SK-N-SH treated with all-trans-retinoic acid at 6 μM for 48 hours (cell line): ENCODE data around the gene ZFX.

ENCODE experiments used
- ATAC-seq: fragments of 200-7000 bp; cut with Tn5 transposase; 3 replicates; pipeline ENCODE4 v1.9.1; 2020; ENCODE audit warnings: mild to moderate bottlenecking, moderate library complexity
- ARNTL ChIP-seq: fragments of 450-650 bp; formaldehyde crosslinking; IDR thresholded peaks from 2 replicates; pipeline ENCODE4 v1.5.0; 2020; ENCODE audit warnings: low read depth, mild to moderate bottlenecking, moderate library complexity, borderline replicate concordance
- BACH2 ChIP-seq: fragments of 250-450 bp; sonication (Bioruptor Pico); IDR thresholded peaks from 2 replicates; pipeline ENCODE4 v1.9.0; 2021; ENCODE audit warnings: mild to moderate bottlenecking, borderline replicate concordance
- CSRNP3 ChIP-seq: fragments of 250-450 bp; sonication (Bioruptor Pico); IDR thresholded peaks from 2 replicates; pipeline ENCODE4 v1.5.1; 2021; ENCODE audit warnings: mild to moderate bottlenecking, moderate library complexity
- GLIS3 ChIP-seq: fragments of 250-450 bp; sonication (Bioruptor Pico); IDR thresholded peaks from 2 replicates; pipeline ENCODE4 v1.5.0; 2020; ENCODE audit warnings: mild to moderate bottlenecking, moderate library complexity
- ISL1 ChIP-seq: fragments of 250-450 bp; sonication (Bioruptor Pico); IDR thresholded peaks from 2 replicates; pipeline ENCODE4 v2.1.2; 2022; ENCODE audit warnings: mild to moderate bottlenecking, moderate library complexity
- OSR1 ChIP-seq: fragments of 250-450 bp; sonication (Bioruptor Pico); IDR thresholded peaks from 2 replicates; pipeline ENCODE4 v1.8.0; 2022; ENCODE audit warnings: moderate library complexity, mild to moderate bottlenecking, inconsistent platforms
- PATZ1 ChIP-seq: fragments of 250-450 bp; sonication (Bioruptor Pico); IDR thresholded peaks from 2 replicates; pipeline ENCODE4 v1.8.0; 2020; ENCODE audit warnings: mild to moderate bottlenecking, moderate library complexity, borderline replicate concordance
- POU6F1 ChIP-seq: fragments of 250-450 bp; sonication (Bioruptor Pico); IDR thresholded peaks from 2 replicates; pipeline ENCODE4 v1.8.0; 2021; ENCODE audit warnings: low read depth, mild to moderate bottlenecking, moderate library complexity, borderline replicate concordance
- SNAI2 ChIP-seq: fragments of 250-450 bp; sonication (Bioruptor Pico); IDR thresholded peaks from 2 replicates; pipeline ENCODE4 v1.5.0; 2020; ENCODE audit warnings: mild to moderate bottlenecking, moderate library complexity
- TCF4 ChIP-seq: fragments of 250-450 bp; sonication (Bioruptor Pico); IDR thresholded peaks from 2 replicates; pipeline ENCODE4 v1.8.0; 2021; ENCODE audit warnings: mild to moderate bottlenecking, moderate library complexity, borderline replicate concordance
- TOX ChIP-seq: fragments of 250-450 bp; sonication (Bioruptor Pico); IDR thresholded peaks from 2 replicates; pipeline ENCODE4 v1.8.0; 2021; ENCODE audit warnings: mild to moderate bottlenecking, moderate library complexity, borderline replicate concordance
- ZC3H10 ChIP-seq: fragments of 250-450 bp; sonication (Bioruptor Pico); IDR thresholded peaks from 2 replicates; pipeline ENCODE4 v1.5.1; 2021; ENCODE audit warnings: mild to moderate bottlenecking, moderate library complexity
- ZFP30 ChIP-seq: fragments of 450-650 bp; formaldehyde crosslinking; IDR thresholded peaks from 2 replicates; pipeline ENCODE4 v1.5.0; 2022; ENCODE audit warnings: mild to moderate bottlenecking, moderate library complexity
- ZNF565 ChIP-seq: fragments of 450-650 bp; formaldehyde crosslinking; conservative IDR thresholded peaks from 2 replicates; pipeline ENCODE4 v1.5.0; 2020; ENCODE audit warnings: low read depth, mild to moderate bottlenecking, moderate library complexity
- ZNF70 ChIP-seq: fragments of 450-650 bp; formaldehyde crosslinking; IDR thresholded peaks from 2 replicates; pipeline ENCODE4 v1.5.0; 2020; ENCODE audit warnings: mild to moderate bottlenecking, moderate library complexity
- ZNF8 ChIP-seq: fragments of 450-650 bp; formaldehyde crosslinking; IDR thresholded peaks from 2 replicates; pipeline ENCODE4 v1.5.0; 2020; ENCODE audit warnings: mild to moderate bottlenecking, moderate library complexity
- TF ChIP-seq, protein P1 (sequence below): fragments of 250-450 bp; sonication (Bioruptor Pico); IDR thresholded peaks from 2 replicates; pipeline ENCODE4 v1.5.1; 2020; ENCODE audit warnings: low read depth, mild to moderate bottlenecking, moderate library complexity
- TF ChIP-seq, protein P2 (sequence below): fragments of 250-450 bp; sonication (Bioruptor Pico); IDR thresholded peaks from 2 replicates; pipeline ENCODE4 v1.5.0; 2020; ENCODE audit warnings: mild to moderate bottlenecking, moderate library complexity

Gene ZFX

DNA sequence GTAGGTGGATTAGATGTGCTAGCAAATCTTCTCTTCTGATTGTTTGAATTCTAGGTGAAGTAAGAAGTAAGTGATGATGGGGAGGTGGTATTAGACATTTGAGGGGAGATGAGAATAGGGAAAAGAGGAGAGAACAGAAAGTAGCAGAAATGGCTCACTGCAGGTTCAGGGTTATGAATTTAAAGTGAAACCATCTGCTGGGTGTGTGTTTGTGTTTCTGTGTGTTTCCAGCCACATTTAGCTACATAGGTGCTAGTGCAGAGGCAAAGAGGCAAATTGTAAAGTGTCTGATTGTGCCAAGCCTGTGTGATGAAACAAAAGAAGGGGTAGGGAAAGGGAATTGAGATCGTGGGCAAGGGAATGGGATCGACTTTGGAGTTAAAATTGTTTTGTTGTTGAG lies 50.6 kb downstream of the ZFX start (continued):
- TF ChIP-seq ISL1 (CRISPR knock-in tag) = no peak
- TF ChIP-seq ZC3H10 = no peak
- TF ChIP-seq, protein P1, sequence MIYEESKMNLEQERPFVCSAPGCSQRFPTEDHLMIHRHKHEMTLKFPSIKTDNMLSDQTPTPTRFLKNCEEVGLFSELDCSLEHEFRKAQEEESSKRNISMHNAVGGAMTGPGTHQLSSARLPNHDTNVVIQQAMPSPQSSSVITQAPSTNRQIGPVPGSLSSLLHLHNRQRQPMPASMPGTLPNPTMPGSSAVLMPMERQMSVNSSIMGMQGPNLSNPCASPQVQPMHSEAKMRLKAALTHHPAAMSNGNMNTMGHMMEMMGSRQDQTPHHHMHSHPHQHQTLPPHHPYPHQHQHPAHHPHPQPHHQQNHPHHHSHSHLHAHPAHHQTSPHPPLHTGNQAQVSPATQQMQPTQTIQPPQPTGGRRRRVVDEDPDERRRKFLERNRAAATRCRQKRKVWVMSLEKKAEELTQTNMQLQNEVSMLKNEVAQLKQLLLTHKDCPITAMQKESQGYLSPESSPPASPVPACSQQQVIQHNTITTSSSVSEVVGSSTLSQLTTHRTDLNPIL = no peak
- TF ChIP-seq ZNF565 (CRISPR knock-in tag) = no peak
- TF ChIP-seq ZFP30 (CRISPR knock-in tag) = no peak
- TF ChIP-seq, protein P2, sequence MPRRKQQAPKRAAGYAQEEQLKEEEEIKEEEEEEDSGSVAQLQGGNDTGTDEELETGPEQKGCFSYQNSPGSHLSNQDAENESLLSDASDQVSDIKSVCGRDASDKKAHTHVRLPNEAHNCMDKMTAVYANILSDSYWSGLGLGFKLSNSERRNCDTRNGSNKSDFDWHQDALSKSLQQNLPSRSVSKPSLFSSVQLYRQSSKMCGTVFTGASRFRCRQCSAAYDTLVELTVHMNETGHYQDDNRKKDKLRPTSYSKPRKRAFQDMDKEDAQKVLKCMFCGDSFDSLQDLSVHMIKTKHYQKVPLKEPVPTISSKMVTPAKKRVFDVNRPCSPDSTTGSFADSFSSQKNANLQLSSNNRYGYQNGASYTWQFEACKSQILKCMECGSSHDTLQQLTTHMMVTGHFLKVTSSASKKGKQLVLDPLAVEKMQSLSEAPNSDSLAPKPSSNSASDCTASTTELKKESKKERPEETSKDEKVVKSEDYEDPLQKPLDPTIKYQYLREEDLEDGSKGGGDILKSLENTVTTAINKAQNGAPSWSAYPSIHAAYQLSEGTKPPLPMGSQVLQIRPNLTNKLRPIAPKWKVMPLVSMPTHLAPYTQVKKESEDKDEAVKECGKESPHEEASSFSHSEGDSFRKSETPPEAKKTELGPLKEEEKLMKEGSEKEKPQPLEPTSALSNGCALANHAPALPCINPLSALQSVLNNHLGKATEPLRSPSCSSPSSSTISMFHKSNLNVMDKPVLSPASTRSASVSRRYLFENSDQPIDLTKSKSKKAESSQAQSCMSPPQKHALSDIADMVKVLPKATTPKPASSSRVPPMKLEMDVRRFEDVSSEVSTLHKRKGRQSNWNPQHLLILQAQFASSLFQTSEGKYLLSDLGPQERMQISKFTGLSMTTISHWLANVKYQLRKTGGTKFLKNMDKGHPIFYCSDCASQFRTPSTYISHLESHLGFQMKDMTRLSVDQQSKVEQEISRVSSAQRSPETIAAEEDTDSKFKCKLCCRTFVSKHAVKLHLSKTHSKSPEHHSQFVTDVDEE (CRISPR knock-in tag) = no peak
- TF ChIP-seq GLIS3 (CRISPR knock-in tag) = no peak

DNA sequence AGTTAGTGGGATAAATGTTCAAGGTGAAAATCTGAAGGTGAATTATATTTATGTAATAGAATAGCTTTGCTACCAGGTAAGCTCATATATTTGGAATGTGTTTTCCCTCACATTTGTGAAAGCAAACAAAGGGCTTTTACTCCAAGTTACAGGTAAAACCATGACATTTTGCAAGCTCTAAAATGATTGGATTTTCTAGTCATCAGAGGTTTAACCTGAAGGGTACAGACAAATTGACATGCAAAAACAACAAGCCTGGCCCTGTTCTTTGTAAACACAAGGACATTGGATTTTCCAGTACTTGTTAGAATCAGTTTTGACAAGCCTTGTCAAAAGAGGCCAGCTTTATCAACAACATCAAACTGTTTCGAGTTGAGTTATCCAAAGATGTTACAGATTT lies 51.7 kb downstream of the ZFX start:
- no peak for ATAC-seq
- no peak for TF ChIP-seq OSR1 (CRISPR knock-in tag)
- TF ChIP-seq, protein P1 = no peak
- no peak for TF ChIP-seq ZNF8 (CRISPR knock-in tag)
- TF ChIP-seq TCF4 (CRISPR knock-in tag) = no peak
- TF ChIP-seq ARNTL (CRISPR knock-in tag) = no peak
- TF ChIP-seq BACH2 = no peak
- no peak for TF ChIP-seq ZNF70 (CRISPR knock-in tag)
- TF ChIP-seq POU6F1 (CRISPR knock-in tag) = no peak
- no peak for TF ChIP-seq SNAI2 (CRISPR knock-in tag)

DNA sequence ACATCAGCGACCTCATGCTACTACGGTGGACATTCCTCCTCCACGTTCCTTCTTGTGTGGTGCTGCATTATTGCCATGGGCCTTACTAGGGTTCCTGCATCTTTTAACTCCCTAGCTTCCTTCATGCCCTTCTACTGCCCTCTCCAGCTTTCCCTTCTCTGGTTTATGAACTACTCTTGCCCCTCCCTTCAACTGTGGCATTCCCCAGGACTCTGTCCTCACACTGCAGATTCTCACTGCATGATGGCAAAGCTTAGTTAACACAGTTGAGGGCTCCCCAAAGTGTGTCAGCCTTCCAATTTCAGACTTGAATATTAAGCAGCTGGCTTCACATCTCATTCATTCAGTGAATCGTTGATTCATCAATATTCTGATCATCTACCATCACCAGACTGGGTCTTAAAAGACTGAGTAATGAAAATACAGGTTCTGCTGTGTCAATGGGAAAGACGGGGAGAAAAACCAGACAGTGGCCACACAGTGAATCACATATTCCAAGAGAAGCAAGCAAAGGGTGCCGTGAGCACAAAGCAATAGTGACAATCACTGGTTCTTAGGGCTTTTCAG lies 53.0 kb downstream of the ZFX start:
- TF ChIP-seq PATZ1 (CRISPR knock-in tag) (no peak), ZNF8 (CRISPR knock-in tag) (no peak), TOX (no peak), CSRNP3 (CRISPR knock-in tag) (no peak), TCF4 (CRISPR knock-in tag) (no peak)
- TF ChIP-seq, protein P2 (CRISPR knock-in tag) = no peak
- ATAC-seq = no peak
